ENCODE results near the gene SMIM13.
A peak's percentile ranks its signal among the peaks of the same experiment; 100 is the strongest.
"Not testable (repeated sequence)": the region's sequence is repeated elsewhere in the genome, so short reads cannot be mapped to it uniquely, and the experiment has no call there.

SMIM13 gene

DNA sequence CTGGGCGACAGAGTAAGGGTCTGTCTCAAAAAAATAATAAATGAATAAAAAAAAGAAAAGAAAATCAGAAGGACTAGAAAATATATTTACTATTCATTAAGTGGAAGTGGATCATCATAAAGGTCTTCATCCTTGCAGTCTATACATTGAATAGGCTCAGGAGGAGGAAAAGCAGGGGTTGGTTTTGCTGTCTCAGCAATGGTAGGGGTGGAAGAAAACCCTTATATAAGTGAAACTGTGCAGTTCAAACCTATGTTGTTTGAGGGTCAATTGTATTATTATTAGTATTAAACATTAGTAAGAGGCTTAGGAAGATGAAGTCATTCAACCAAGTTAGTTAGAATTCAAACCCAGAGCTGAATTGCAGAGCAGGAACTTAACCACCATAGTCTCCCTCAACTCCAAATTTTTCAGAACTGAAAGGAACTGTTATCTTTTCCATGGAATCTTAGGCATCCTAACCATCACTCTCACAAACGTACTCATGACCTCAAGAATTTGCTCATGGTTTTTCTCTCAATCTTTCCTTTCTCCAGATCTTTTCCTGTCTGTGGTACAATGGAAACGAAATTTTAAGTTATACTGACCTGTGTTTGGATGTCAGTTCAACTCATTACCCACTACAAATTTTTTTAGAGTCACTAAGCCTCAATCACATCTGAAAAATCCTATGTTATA is 7.7 kb upstream of the SMIM13 start:
- DNase-seq: no peak

DNA sequence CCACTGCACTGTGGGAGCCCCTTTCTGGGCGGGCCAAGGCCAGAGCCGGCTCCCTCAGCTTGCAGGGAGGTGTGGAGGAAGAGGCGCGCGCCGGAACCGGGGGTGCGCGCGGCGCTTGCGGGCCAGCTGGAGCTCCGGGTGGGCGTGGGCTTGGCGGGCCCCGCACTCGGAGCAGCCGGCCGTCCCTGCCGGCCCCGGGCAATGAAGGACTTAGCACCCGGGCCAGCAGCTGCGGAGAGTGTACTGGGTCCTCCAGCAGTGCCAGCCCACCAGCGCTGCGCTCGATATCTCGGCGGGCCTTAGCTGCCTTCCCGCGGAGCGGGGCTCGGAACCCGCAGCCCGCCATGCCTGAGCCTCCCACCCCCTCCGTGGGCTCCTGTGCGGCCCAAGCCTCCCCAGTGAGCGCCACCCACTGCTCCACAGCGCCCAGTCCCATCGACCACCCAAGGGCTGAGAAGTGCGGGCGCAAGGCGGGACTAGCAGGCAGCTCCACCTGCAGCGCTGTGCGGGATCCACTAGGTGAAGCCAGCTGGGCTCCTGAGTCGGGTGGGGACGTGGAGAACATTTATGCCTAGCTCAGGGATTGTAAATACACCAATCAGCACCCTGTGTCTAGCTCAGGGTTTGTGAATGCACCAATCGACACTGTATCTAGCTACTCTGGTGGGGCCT is 6.4 kb upstream of the SMIM13 start:
- not testable (repeated sequence) for DNase-seq

DNA sequence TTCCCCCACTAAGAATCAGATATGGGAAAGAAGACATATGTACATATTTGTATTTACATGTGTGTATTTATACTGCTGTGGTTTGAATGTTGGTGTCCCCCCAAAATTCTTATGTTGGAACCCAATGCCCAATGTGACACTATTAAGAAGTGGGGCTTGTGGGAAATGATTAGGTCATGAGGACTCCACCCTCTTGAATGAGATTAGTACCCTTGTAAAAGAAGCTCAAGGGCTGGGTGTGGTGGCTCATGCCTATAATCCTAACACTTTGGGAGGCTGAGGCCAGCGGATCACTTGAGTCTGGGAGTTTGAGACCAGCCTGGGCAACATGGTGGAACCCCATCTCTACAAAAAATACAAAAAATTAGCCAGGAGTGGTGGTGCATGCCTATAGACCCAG is 3.9 kb upstream of the SMIM13 start:
- DNase-seq: no peak

DNA sequence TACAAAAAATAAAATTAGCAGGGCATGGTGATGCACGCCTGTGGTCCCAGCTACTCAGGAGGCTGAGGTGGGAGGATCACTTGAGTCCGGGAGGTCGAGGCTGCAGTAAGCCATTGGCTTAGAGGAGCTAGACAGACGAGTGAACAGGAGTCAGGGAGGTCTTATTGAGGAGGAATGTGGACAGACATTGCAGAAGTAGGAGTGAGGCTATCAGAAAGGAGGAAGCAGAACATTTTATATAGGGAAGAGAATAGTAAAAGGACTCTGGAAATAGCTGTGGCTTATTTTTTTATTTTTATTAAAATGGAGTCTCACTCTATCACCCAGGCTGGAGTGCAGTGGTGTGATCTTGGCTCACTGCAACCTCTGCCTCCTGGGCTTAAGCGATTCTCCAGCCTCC is 2.5 kb upstream of the SMIM13 start:
- not testable (repeated sequence) for DNase-seq

DNA sequence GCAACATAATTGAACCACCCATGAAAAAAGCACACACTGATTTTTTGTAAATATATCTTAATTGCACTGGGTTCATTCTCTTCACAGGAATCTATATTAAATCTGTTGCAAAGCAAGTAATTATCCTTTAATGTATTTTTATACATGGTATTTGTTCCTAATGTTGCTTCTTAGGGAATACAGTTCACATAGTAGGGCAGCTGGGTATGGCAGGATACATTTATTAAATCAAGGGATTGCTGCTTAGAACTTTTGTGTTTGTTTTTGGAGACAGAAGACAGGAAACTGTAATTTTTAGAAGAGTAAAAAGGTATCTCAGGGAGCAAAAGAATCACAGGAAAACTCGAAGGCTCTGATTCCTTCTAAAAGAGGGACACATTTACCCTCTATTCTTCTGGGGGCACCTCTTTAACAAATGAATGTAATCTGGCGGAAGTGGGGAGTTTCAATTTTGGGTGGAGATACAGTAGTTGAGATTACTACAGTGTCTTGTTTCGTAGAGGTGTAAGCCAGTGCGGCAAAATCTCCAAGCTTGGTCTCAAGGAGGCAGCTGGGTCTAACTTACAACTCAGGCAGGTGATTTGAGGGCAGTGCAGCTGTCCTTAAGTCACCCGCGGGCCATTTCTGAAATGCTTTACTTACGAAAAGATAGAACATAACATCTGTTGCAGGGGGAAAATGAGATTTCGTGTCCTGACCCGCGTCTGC is 812 bp upstream of the SMIM13 start:
- DNase-seq: peak; percentile 70

DNA sequence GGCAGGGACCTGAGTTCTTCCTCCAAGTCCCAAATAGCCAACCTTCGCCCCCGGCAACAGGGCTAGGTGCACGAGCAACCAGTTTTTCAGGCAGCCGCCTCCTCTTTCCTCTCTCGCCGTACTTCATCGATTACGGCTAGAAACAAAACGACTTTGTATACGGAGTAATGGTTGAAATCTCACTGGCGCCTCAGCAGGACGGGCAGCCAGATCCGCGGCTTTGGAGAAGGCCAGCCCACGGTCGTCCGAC is 333 bp upstream of the SMIM13 start:
- DNase-seq: no peak

DNA sequence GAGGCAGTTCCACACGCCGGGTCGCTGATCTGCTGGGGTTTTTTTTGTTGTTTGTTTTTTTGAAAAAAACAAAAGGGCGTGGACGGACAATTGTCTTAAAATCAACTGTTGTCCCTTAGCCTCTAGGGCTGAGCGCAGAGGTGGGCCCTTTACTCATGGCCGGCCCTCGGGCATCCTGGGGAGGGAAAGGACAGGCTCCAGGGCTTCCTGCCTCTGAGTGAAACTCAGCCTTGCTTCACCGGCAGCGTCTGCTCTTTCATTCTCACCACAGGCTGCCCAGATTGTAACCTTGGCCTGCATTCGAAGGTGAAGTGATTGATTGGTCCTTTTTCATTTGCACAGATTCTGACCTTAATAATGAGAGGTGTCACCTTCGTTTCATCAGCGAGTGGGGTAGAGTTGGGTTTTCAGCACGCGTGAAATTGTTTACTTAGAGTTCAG is 797 bp downstream of the SMIM13 start:
- DNase-seq: peak; percentile 70

DNA sequence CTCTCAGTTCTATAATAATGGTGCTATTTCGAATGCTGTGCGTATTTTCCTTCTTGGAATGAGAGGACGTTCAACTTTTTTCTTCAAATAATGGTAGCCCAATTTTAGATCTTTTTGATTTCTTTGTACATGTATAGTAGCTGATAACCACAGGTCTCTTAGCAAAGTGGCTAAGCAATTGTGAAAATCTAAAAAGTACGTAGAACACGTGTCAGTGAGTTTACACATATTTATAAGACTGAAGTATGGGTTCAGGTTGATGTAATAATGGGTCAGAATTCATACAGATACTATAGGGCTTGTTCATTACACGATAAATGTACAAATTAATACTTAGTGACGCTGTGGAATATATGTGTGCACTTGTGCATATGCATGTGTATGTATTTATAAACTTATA is 1.3 kb downstream of the SMIM13 start:
- no peak for DNase-seq

DNA sequence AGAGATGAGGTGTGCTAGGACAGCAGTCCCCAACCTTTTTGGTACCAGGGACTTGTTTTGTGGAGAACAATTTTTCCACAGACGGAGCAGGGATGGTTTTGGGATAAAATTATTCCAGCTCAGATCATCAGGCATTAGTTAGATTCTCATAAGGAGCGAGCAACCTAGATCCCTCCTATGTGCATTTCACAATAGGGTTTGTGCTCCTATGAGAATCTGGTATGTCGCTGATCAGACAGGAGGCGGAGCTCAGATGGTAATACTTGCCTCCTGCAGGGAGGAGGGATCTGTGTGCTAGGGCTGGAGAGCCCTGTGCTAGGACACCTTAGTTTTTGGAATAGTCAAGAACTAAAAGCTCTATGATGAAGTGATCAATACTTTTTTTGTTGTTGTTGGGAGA is 2.5 kb downstream of the SMIM13 start:
- peak; percentile 72 for DNase-seq

DNA sequence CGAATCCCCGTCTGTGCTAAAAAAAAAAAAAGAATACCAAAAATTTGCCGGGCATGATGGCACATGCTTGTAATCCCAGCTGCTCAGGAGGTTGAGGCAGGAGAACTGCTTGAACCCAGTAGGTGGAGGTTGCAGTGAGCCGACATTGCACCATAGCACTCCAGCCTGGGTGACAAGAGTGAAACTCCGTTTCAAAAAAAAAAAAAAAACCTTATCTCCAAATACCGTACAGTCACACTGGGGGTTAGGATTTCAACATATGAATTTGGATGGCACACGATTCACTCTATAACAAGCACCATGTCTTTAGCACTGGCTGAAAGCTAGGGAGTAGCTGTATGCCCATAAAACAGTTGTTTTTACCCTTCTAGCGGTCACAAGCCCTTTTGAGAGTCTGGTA is 3.8 kb downstream of the SMIM13 start:
- peak; percentile 66 for DNase-seq

DNA sequence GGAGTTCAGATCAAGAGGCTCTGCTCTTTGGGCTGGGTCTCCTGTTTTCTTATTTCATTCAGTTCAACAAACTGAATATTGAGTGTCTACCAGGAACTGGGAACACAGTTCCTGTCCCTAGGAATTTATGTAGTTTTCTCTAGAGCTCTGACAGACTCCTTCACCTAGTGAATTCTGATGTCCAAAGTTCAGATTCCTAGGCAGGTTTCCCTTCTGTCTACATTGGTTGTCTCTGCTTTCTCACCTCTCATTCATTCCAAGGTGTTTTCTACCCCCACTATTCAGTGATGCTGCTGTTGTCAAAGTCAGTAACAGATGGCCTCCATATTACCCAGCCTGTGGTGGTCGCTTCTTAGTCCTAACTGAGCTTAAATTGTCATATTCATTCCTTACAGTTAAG is 4.4 kb downstream of the SMIM13 start:
- DNase-seq: no peak

DNA sequence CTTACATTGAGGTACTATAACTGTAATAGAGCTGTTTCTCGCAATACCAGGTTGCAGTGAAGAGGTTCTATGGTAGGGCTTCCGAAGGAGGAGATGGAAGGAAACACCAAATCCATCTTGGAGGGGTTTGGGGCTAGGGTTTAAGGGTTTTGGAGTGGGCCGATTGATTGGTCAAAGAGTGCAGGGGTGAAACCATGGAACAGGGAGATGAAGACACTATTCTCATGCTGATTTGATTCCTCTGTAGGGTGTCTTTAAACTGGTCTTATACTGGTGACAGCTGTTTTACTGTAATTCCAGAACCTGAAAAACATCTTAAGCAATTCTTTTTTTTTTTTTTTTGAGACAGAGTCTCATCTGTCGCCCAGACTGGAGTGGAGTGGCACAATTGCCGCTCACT is 7.8 kb downstream of the SMIM13 start:
- no peak for DNase-seq

DNA sequence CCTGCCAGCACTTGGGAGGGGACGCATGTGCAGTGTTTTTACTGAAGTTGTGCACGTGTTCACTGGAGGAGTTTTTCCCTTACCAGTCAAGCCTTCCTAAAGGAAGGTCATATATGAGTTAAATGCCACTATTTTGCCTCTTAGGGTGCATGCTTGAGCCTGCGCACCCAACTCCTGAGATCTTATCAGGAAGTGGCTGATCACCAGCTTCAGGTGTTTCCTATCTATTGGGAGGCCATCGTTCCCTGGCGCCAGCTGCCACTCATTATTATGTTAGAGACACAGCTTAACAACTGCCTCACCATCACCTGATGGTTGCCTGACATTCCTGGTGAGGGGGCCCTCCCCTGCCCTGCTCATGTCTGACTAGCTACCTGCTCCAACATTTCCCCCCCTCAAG is 9.4 kb downstream of the SMIM13 start:
- no peak for DNase-seq

DNA sequence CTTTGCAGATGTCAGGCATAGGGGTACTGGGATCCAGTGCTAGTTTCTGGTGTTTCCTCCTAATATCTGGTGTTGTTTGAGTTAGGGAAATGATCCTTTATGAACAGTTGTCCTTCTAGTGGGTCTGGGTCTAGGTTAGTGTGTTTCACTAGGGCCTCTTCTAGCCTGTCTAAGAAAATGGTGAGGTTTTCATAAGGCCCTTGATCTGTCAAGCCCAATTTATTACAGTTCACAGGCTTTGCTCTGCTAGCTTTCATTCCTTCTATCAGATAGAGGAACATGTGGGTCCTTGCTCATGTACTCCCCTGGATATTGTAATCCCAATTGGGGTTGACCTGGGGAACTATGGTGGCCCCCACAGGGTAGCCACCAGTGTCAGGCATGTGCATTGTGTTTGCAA is 15.1 kb downstream of the SMIM13 start:
- no peak for DNase-seq

DNA sequence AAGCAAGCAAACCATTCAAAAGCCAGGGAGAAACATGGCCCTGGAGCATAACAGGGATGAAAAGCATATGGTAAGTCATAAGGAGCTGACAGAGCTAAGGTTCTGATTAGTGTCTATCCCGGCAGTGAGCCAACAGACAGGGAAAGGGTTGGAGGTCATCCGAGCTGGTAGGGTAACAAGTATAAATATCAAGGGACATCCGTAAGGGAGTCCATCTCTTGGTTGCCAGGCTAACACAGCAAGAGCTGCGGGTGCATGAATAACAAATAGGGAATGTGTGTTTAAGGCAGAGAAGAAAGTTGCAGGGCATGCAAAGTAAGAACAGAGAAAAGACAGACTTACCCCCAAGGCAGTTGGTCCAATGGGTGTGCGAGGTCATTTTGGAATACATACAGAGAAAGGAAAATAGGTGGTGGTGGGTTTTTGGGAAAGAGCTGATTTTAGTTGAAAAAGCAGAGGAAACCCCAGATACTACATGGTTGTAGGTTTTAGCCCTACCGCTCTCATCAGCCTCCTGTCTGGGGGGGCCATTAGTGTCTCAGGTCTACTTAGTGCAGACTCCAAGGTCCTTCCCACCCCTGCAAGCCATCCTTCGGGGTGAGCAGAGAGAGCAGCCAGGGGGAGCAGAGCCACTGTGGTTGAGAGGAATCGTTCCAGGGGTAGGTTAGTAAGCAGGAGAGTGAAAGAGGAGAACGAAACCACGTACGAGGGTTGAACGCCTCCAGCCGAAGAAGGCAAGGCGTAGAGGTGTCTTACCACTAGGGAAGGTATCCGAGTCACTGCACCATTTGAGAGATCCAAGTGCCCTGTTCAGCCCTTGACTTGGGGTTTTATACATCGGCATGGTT is 17.5 kb downstream of the SMIM13 start, which contains the start of gene ERVFRD-1:
Gene ERVFRD-1, minus strand, starts transcription at position 805 of the 848 bp plus-strand sequence. CDS start 6,415 bp downstream, outside the sequence.
- DNase-seq: no peak

DNA sequence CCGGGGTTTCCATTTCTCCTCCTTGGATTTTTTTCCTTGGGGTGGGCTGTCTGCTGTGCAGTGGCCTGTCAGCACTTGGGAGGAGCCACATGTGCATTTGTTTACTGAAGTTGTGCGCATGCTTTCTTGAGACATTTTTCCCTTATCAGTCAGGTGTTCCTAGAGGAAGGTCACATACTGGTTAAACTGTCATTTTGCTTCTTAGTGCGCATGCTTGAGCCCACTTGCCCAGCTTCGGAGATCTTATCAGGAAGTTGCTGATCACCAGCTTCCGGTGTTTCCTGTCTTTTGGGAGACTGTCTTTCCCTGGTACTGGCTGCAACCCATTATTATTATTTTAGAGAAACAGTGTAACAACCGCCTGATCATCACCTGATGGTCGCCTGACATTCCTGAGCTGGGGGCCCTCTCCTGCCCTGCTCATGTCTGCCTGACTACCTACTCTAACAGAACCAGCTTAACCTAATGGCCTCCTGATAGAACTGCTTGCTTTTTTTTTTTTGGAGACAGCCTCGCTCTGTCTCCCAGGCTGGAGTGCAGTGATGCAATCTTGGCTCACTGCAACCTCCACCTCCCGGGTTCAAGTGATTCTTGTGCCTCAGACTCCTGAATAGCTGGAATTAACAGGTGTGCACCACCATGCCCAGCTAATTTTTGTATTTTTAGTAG is 18.3 kb downstream of the SMIM13 start:
- DNase-seq: peak; percentile 75

DNA sequence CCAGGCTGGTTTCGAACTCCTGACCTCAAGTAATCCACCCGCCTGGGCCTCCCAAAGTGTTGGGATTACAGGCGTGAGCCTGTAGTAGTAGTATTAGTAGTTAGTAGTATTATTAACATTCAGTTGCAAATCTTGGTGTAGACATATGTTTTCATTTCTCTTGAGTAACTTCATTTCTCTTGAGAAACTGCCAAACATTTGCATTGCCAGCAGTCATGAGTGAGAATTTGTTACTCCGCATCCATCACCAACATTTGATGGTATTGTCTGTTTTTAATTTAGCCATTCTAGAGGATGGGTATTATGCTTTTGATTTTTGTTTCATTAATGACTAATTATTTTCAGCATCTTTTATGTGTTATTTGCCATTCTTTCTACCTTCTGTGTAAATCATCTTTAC is 19.4 kb downstream of the SMIM13 start:
- DNase-seq: no peak

DNA sequence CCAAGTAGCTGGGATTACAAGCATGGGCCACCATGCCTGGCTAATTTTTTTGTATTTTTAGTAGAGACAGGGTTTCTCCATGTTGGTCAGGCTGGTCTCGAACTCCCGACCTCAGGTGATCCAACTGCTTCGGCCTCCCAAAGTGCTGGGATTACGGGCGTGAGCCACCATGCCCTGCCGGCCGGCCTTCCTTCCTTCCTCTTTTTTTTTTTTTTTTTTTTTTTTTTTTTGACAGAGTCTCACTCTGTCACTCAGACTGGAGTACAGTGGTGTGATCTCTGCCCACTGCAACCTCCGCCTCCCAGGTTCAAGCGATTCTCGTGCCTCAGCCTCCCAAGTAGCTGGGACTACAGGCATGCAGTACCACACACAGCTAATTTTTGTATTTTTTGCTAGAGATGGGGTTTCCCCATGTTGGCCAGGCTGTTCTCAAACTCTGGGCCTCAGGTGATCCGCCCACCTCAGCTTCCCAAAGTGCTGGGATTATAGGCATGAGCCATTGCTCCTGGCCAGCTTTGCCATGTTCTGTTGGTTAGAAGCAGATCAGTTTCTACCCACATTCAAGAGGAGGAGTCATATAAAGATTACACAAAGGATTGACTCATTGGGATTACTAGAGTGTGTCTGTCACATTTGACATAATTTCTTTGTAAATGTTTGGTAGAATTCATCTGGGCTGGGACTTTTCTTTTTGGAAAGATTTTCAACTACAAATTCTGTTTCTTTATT is 22.3 kb downstream of the SMIM13 start:
- not testable (repeated sequence) for DNase-seq

DNA sequence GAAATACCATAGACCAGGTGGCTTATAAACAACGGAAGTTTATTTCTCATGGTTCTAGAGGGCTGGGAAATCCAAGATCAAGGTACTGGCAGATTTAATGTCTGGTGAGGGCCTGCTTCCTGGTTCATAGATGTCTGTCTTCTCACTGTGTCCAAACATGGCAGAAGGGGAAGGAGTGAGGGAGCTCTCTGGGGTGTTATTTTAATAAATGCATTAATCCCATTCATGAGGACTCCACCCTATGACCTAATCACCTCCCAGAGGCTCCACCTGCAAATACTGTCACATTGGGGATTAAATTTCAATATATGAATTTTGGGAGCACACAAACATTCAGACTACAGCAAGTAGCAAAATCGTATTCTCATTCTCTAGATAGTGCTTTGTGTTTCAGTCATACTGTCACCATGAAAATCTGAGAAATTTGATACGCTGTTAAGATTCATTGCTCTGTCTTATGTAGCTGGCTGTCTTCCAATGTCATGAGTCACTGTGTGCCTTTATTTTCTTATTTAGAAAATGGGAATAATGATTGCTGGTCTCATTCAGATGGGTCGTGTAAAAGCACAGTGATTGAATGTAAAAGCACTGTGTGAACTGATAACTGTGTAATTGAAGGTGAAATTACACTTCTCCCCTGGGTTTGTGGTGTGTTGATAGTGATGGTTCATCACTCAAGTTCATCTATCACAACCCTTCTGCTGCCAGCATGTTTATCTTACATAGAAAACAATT is 26.8 kb downstream of the SMIM13 start:
- DNase-seq: peak; percentile 29

DNA sequence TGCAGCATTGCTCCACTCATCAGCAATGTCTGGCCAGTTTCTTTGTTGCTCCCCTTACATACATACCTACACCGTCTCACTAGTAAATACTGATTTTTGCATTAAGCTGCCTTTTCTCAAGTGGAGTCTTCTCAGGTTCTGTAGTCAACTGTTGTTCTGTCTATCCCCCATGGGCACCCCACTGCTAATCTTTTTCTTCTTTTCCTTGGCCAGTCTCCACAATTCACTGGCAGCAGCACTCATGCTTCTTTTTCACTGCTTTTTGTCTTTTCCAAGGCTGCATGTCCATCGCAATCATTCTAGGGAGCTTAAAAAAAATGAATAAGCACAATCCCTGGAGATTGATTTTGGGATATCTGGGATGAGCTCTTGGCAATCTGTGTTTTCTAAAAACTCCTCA is 28.2 kb downstream of the SMIM13 start:
- DNase-seq: no peak

DNA sequence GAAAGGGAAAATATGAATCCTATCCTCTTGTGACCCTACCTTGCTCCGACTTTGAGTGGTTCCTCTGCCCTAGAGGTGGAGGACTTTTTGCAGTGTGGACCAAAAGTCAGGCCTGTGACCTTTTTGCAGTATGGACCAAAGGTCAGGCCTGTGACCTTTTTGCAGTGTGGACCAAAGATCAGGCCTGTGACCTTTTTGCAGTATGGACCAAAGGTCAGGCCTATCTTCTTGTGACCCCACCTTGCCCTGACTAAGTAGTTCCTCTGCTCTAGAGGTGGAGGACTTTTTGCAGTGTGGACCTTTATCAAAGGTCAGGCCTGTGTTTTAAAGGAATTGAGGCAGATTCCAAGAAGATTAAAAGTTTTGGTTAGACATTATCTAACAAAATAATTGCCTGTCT is 28.7 kb downstream of the SMIM13 start:
- no peak for DNase-seq

Data from hematopoietic multipotent progenitor cell treated with erythropoietin and hydrocortisone succinate and interleukin-3 and kit ligand, for 4 days (in vitro differentiated cells).